Duodenal mucosa (tissue), 2 donors: Measurements from ENCODE around the gene ADRA2A.
A peak's percentile ranks its signal among the peaks of the same experiment; 100 is the strongest.

Source experiments
- H3K27ac ChIP-seq: one replicate; pipeline ENCODE4 v1.7.0; 2013; ENCODE audit warnings: low read depth, low read length
- H3K27me3 ChIP-seq, 2 donors: one replicate each; pipeline ENCODE4 v1.7.0; 2013; ENCODE audit warnings: low read length in 2 of 2, control low read depth in 1 of 2; ENCODE audit not compliant: insufficient read depth in 2 of 2, control insufficient read depth in 1 of 2
- H3K36me3 ChIP-seq, 2 donors: one replicate each; pipeline ENCODE4 v1.7.0; 2013; ENCODE audit warnings: low read length in 2 of 2, control low read depth in 1 of 2; ENCODE audit not compliant: insufficient read depth in 2 of 2, control insufficient read depth in 1 of 2
- H3K4me1 ChIP-seq, 2 donors: one replicate each; pipeline ENCODE4 v1.7.0; 2013; ENCODE audit warnings: low read length in 2 of 2, control low read depth in 1 of 2; ENCODE audit not compliant: insufficient read depth in 2 of 2, control insufficient read depth in 1 of 2
- H3K4me3 ChIP-seq, 2 donors: one replicate each; pipeline ENCODE4 v1.7.0; 2013; ENCODE audit warnings: low read length in 2 of 2, low read depth in 1 of 2
- H3K9ac ChIP-seq, 2 donors: one replicate each; pipeline ENCODE4 v1.7.0; 2013; ENCODE audit warnings: low read length in 2 of 2, low read depth in 1 of 2
- H3K9me3 ChIP-seq, 2 donors: one replicate each; pipeline ENCODE4 v1.7.0; 2013; ENCODE audit warnings: low read length in 2 of 2, control low read depth in 1 of 2; ENCODE audit not compliant: control insufficient read depth in 1 of 2

ADRA2A gene

GRCh38 chr10:111093741-111094380 lies 17.0 kb downstream of the ADRA2A start:
- Histone ChIP-seq H3K27me3 (no peaks in the 10 kb centered on the region), H3K4me3 (no peak overlapping the region), H3K9ac (no peak overlapping the region), H3K27ac (no peak overlapping the region), H3K4me1 (peaks cover 0 to 5% of the 10 kb centered on the region in 2 donors), H3K36me3 (no peaks in the 10 kb centered on the region), H3K9me3 (no peaks in the 10 kb centered on the region)

GRCh38 chr10:111098679-111099437 lies 22.0 kb downstream of the ADRA2A start:
- Histone ChIP-seq H3K4me3 (no peak overlapping the region), H3K36me3 (no peaks in the 10 kb centered on the region), H3K9ac (no peak overlapping the region), H3K9me3 (no peaks in the 10 kb centered on the region), H3K27ac (no peak overlapping the region), H3K27me3 (no peaks in the 10 kb centered on the region), H3K4me1 (peaks cover 40 to 51% of the 10 kb centered on the region in 2 donors)

- H3K4me3 ChIP-seq = no peak overlapping the region
- peaks cover 52 to 61% of the 10 kb centered on the region in 2 donors for H3K4me1 ChIP-seq
- no peak overlapping the region for H3K27ac ChIP-seq
- H3K36me3 ChIP-seq = no peaks in the 10 kb centered on the region
- H3K9ac ChIP-seq = no peak overlapping the region
- H3K9me3 ChIP-seq = no peaks in the 10 kb centered on the region
- H3K27me3 ChIP-seq = no peaks in the 10 kb centered on the region
These were observed 23.4 kb downstream of the ADRA2A start for GRCh38 chr10:111100198-111100597.

- H3K4me3 ChIP-seq = no peak overlapping the region
- H3K9ac ChIP-seq = no peak overlapping the region
- no peaks in the 10 kb centered on the region for H3K27me3 ChIP-seq
- no peaks in the 10 kb centered on the region for H3K36me3 ChIP-seq
- H3K4me1 ChIP-seq = peaks cover 52 to 61% of the 10 kb centered on the region in 2 donors
- H3K27ac ChIP-seq = no peak overlapping the region
- H3K9me3 ChIP-seq = no peaks in the 10 kb centered on the region
These were observed 25.0 kb downstream of the ADRA2A start for GRCh38 chr10:111101796-111102195.

- Histone ChIP-seq H3K36me3 (no peaks in the 10 kb centered on the region), H3K9me3 (no peaks in the 10 kb centered on the region), H3K4me1 (peaks cover 54 to 67% of the 10 kb centered on the region in 2 donors), H3K9ac (no peak overlapping the region), H3K27ac (peak overlapping the region; percentile 53), H3K27me3 (no peaks in the 10 kb centered on the region), H3K4me3 (no peak overlapping the region)
These were observed 25.6 kb downstream of the ADRA2A start for GRCh38 chr10:111102359-111102837.

- H3K27ac ChIP-seq = peak overlapping the region; percentile 53
- H3K27me3 ChIP-seq = no peaks in the 10 kb centered on the region
- H3K9me3 ChIP-seq = no peaks in the 10 kb centered on the region
- no peak overlapping the region for H3K9ac ChIP-seq
- H3K4me3 ChIP-seq = no peak overlapping the region
- H3K36me3 ChIP-seq = no peaks in the 10 kb centered on the region
- H3K4me1 ChIP-seq = peaks cover 63 to 75% of the 10 kb centered on the region in 2 donors
These were observed 26.5 kb downstream of the ADRA2A start for GRCh38 chr10:111103196-111103840.

GRCh38 chr10:111104811-111105210 lies 28.0 kb downstream of the ADRA2A start:
- H3K27me3 ChIP-seq = no peaks in the 10 kb centered on the region
- no peaks in the 10 kb centered on the region for H3K36me3 ChIP-seq
- H3K9ac ChIP-seq = no peak overlapping the region
- no peak overlapping the region for H3K27ac ChIP-seq
- H3K4me1 ChIP-seq = peaks cover 60 to 67% of the 10 kb centered on the region in 2 donors
- H3K9me3 ChIP-seq = no peaks in the 10 kb centered on the region
- no peak overlapping the region for H3K4me3 ChIP-seq

- no peaks in the 10 kb centered on the region for H3K36me3 ChIP-seq
- H3K4me1 ChIP-seq = peaks cover 49 to 56% of the 10 kb centered on the region in 2 donors
- no peak overlapping the region for H3K27ac ChIP-seq
- no peaks in the 10 kb centered on the region for H3K27me3 ChIP-seq
- no peak overlapping the region for H3K9ac ChIP-seq
- H3K9me3 ChIP-seq = no peaks in the 10 kb centered on the region
- H3K4me3 ChIP-seq = no peak overlapping the region
These were observed 29.3 kb downstream of the ADRA2A start for GRCh38 chr10:111106081-111106480.

GRCh38 chr10:111107023-111107422 lies 30.2 kb downstream of the ADRA2A start:
- Histone ChIP-seq H3K27ac (no peak overlapping the region), H3K4me1 (peaks cover 46 to 50% of the 10 kb centered on the region in 2 donors), H3K4me3 (no peak overlapping the region), H3K9ac (no peak overlapping the region), H3K9me3 (no peaks in the 10 kb centered on the region), H3K36me3 (no peaks in the 10 kb centered on the region), H3K27me3 (no peaks in the 10 kb centered on the region)

GRCh38 chr10:111107846-111108245 lies 31.0 kb downstream of the ADRA2A start:
- Histone ChIP-seq H3K9ac (no peak overlapping the region), H3K4me1 (peaks cover 41 to 50% of the 10 kb centered on the region in 2 donors), H3K27me3 (no peaks in the 10 kb centered on the region), H3K9me3 (no peaks in the 10 kb centered on the region), H3K27ac (no peak overlapping the region), H3K36me3 (no peaks in the 10 kb centered on the region), H3K4me3 (no peak overlapping the region)
